Medulla oblongata (tissue), 1 donor: ENCODE results near the gene TEKT2.
A peak's percentile ranks its signal among the peaks of the same experiment; 100 is the strongest.

Experiments
- DNase-seq: peaks from one replicate; pipeline ENCODE4 v3.0.0-alpha.2; 2015; ENCODE audit errors: extremely low spot score

The TEKT2 gene

GRCh38 chr1:36128126-36128904 is 44.4 kb downstream of the TEKT2 start:
- DNase-seq = no peak

- no peak for DNase-seq
Observed at GRCh38 chr1:36128905-36129206, 45.0 kb downstream of the TEKT2 start.

- DNase-seq = no peak
Observed at GRCh38 chr1:36132029-36132428, 48.1 kb downstream of the TEKT2 start.

GRCh38 chr1:36133484-36133883 is 49.6 kb downstream of the TEKT2 start:
- no peak for DNase-seq

- DNase-seq = no peak
Observed at GRCh38 chr1:36134031-36134430, 50.1 kb downstream of the TEKT2 start.

GRCh38 chr1:36134505-36135329 is 50.8 kb downstream of the TEKT2 start:
- DNase-seq = peak; percentile 83

- DNase-seq = no peak
Observed at GRCh38 chr1:36135330-36135667, 51.4 kb downstream of the TEKT2 start.

GRCh38 chr1:36135796-36136195 is 51.9 kb downstream of the TEKT2 start:
- no peak for DNase-seq

GRCh38 chr1:36136535-36136934 is 52.6 kb downstream of the TEKT2 start:
- DNase-seq = peak; percentile 67

GRCh38 chr1:36137226-36137625 is 53.3 kb downstream of the TEKT2 start:
- DNase-seq = no peak

GRCh38 chr1:36137776-36138175 is 53.9 kb downstream of the TEKT2 start:
- DNase-seq = no peak
